ENCODE data around the gene PABPN1L. TPM values are rescaled to one million over a fixed set of nuclear protein-coding genes. Genes with fewer than 3 reads are reported as not detected.

The PABPN1L gene
- total and polyA plus RNA-seq, 10 of the 15 experiments (the other 5 are each of a cell fraction or from before 2014, with no cell fraction given): not detected

DNA sequence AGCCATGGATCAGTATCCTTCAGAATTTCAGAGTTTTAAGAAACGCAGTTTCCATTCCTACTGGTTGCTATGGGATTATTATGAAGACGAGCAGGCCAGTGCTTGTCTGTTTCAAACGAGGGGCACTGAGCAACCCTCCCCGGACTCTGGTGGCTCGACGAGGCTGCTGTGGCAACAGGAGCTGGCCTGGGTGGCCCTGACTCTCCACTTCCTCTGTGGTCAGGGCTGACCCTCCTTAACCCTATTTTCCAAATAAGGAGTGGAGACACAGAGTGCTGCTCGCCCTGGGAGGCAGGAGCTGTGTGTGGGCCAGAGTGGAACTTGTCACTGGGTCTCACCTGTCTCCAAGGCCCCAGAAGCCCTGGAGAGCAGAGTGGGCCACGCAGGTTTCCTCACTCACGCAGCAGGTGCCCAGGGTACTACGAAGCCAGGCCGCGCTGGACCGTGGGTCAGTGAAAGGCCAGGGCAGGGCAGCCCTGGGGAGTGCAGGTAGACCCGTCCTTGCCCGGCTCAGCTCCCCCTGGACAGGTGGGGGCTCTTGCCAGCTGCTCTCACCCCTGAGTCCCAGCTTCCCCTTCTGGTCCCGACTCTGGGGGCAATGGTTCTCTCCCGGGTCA, 13.0 kb downstream of the PABPN1L start:
- RAD21 ChIA-PET (ENCODE audit: unreplicated experiment): no interaction called here
- TF ChIP-seq NBN (IDR thresholded peaks at IDR 0.05) (no peak), SUZ12 (IDR thresholded peaks at IDR 0.05; ENCODE audit: unreplicated experiment) (no peak), HDAC6 (IDR thresholded peaks at IDR 0.05; ENCODE audit: unreplicated experiment) (no peak), NR2C1 (IDR thresholded peaks at IDR 0.05) (no peak), CBX3 (IDR thresholded peaks at IDR 0.05; ENCODE audit: borderline replicate concordance, low read depth) (no peak), FOXM1 (IDR thresholded peaks at IDR 0.05; ENCODE audit: low read depth, low read length) (no peak)
- TF ChIP-seq, protein P1, sequence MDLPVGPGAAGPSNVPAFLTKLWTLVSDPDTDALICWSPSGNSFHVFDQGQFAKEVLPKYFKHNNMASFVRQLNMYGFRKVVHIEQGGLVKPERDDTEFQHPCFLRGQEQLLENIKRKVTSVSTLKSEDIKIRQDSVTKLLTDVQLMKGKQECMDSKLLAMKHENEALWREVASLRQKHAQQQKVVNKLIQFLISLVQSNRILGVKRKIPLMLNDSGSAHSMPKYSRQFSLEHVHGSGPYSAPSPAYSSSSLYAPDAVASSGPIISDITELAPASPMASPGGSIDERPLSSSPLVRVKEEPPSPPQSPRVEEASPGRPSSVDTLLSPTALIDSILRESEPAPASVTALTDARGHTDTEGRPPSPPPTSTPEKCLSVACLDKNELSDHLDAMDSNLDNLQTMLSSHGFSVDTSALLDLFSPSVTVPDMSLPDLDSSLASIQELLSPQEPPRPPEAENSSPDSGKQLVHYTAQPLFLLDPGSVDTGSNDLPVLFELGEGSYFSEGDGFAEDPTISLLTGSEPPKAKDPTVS (IDR thresholded peaks at IDR 0.05; ENCODE audit: low read depth, low read length): no peak
- H3K79me2 ChIP-seq (ENCODE audit: control insufficient read depth, insufficient read depth, low read length): peaks cover 13% of the 10 kb centered on the region
- in situ Hi-C loops (cut with MboI): no loop called here
- H3K27ac ChIP-seq (ENCODE audit: control insufficient read depth, insufficient read depth): no peak overlapping the region
- CTCF ChIA-PET: no interaction called here
- BruUV-seq (replicated peaks): no TSS peak
- FAIRE-seq (no peak), DNase-seq (ENCODE audit: low read depth, low spot score) (no peak), ATAC-seq (no peak)
- WGBS (ENCODE audit: insufficient coverage, insufficient replicate concordance, low lambda C conversion rate, missing lambda C conversion rate): 78% methylated on average over 17 of the region's 17 CpGs
- H3K4me3 ChIP-seq: no peak overlapping the region
- peaks cover 23% of the 10 kb centered on the region for H3K4me1 ChIP-seq (ENCODE audit: control insufficient read depth, insufficient read depth, low read length)
- H3K9ac ChIP-seq (ENCODE audit: control insufficient read depth, insufficient read depth, low read length): no peak overlapping the region
- no peak overlapping the region for H2AFZ ChIP-seq (ENCODE audit: control insufficient read depth, low read depth, low read length)
- H3K36me3 ChIP-seq (ENCODE audit: control insufficient read depth in 2 of 2, insufficient read depth in 2 of 2, low read length in 1 of 2): no peaks in the 10 kb centered on the region; a peak in 1 of 4 replicates
- intact Hi-C loops (cut with micrococcal nuclease; ENCODE audit: unreplicated experiment): no loop called here
- SMC1A ChIA-PET (ENCODE audit: uncharacterized antibody, unreplicated experiment): interaction anchor here (1.0 to 1.3 kb wide), 2 partner anchors 75 to 364 kb away, joined by 3 read pairs; partner anchors contain the start of gene ZNF778
- H4K20me1 ChIP-seq (ENCODE audit: control insufficient read depth, insufficient read depth): 0 out of 2 replicates have a peak, but pooled peaks cover 2% of the 10 kb centered on the region
- H3K27me3 ChIP-seq (replicated peaks in 1 of 2; ENCODE audit: control insufficient read depth in 2 of 2, insufficient read depth in 2 of 2, low read length in 1 of 2): no peaks in the 10 kb centered on the region
- no peak overlapping the region for H3K4me2 ChIP-seq (ENCODE audit: control insufficient read depth, insufficient read depth)
- POLR2A ChIA-PET: interaction anchor here (0.6 kb wide), 2 partner anchors 10 to 120 kb away, joined by 7 read pairs; no protein-coding TSS in a partner anchor
- no peaks in the 10 kb centered on the region for H3K9me3 ChIP-seq (replicated peaks; ENCODE audit: control insufficient read depth, insufficient read depth, low read length)
